Stromal cell of bone marrow (primary cell): ENCODE measurements around the gene POLR3H.
A peak's percentile ranks its signal among the peaks of the same experiment; 100 is the strongest.

ENCODE experiments used
- DNase-seq: peaks from one replicate; pipeline ENCODE4 v3.0.0-alpha.2; 2012; ENCODE audit warnings: low read depth

POLR3H gene

GRCh38 chr22:41535244-41535643 is 9.0 kb downstream of the POLR3H start:
- no peak for DNase-seq

- DNase-seq: no peak
Observed at GRCh38 chr22:41534219-41534618, 10.1 kb downstream of the POLR3H start.

- DNase-seq: no peak
Observed at GRCh38 chr22:41532908-41533825, 11.1 kb downstream of the POLR3H start.

- DNase-seq: no peak
Observed at GRCh38 chr22:41531715-41532477, 12.4 kb downstream of the POLR3H start.

- no peak for DNase-seq
Observed at GRCh38 chr22:41530890-41531714, 13.2 kb downstream of the POLR3H start.

GRCh38 chr22:41528938-41529561 is 15.2 kb downstream of the POLR3H start:
- DNase-seq: no peak

- no peak for DNase-seq
Observed at GRCh38 chr22:41528132-41528766, 16.0 kb downstream of the POLR3H start.

- no peak for DNase-seq
Observed at GRCh38 chr22:41526830-41527799, 17.2 kb downstream of the POLR3H start.

GRCh38 chr22:41526226-41526829 is 17.9 kb downstream of the POLR3H start:
- DNase-seq: no peak

GRCh38 chr22:41525450-41526225 is 18.6 kb downstream of the POLR3H start:
- DNase-seq: no peak

GRCh38 chr22:41524809-41525449 is 19.3 kb downstream of the POLR3H start:
- no peak for DNase-seq

GRCh38 chr22:41524251-41524661 is 20.0 kb downstream of the POLR3H start:
- no peak for DNase-seq

GRCh38 chr22:41523464-41524221 is 20.6 kb downstream of the POLR3H start:
- DNase-seq: peak; percentile 68

GRCh38 chr22:41522813-41523212 is 21.5 kb downstream of the POLR3H start:
- DNase-seq: no peak

- DNase-seq: no peak
Observed at GRCh38 chr22:41521126-41521525, 23.1 kb downstream of the POLR3H start.

GRCh38 chr22:41518048-41518347 is 26.3 kb downstream of the POLR3H start:
- no peak for DNase-seq

GRCh38 chr22:41517172-41518047 is 26.9 kb downstream of the POLR3H start:
- no peak for DNase-seq
